ENCODE results near the gene NAIF1. TPM values are rescaled to one million over a fixed set of nuclear protein-coding genes. Genes with fewer than 3 reads are reported as not detected.
"Not testable (repeated sequence)": the region's sequence is repeated elsewhere in the genome, so short reads cannot be mapped to it uniquely, and the experiment has no call there.

NAIF1 gene
- total RNA-seq, 1 donor from 2014 or later: 12.3 TPM

- DNase-seq (ENCODE audit: low read depth): no peak
Observed at GRCh38 chr9:128062846-128063831, 4.0 kb downstream of the NAIF1 start.

DNA sequence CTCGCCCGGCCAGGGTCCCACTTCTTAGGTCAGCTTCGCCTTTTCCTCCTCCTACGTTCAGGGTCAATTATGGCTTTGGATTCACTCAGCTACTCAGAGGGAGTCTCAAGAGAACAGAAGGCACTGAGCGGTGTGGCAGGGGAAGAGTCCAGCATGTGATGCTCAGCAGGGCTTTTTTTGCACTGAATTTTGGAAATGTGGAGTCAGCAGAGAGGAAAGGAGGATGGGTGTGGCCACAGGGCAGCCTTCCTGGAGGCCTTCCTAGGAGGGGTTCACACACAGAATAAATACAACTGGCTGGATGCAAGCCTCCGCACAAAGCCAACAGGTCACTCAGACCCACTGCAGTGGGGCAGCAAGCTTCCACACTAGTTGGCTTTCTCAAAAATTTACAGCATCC is 4.8 kb downstream of the NAIF1 start:
- no peak for DNase-seq (ENCODE audit: low read depth)

GRCh38 chr9:128061275-128061960 is 5.7 kb downstream of the NAIF1 start:
- DNase-seq (ENCODE audit: low read depth): peak; percentile 31

GRCh38 chr9:128059365-128059983 is 7.6 kb downstream of the NAIF1 start:
- no peak for DNase-seq (ENCODE audit: low read depth)

DNA sequence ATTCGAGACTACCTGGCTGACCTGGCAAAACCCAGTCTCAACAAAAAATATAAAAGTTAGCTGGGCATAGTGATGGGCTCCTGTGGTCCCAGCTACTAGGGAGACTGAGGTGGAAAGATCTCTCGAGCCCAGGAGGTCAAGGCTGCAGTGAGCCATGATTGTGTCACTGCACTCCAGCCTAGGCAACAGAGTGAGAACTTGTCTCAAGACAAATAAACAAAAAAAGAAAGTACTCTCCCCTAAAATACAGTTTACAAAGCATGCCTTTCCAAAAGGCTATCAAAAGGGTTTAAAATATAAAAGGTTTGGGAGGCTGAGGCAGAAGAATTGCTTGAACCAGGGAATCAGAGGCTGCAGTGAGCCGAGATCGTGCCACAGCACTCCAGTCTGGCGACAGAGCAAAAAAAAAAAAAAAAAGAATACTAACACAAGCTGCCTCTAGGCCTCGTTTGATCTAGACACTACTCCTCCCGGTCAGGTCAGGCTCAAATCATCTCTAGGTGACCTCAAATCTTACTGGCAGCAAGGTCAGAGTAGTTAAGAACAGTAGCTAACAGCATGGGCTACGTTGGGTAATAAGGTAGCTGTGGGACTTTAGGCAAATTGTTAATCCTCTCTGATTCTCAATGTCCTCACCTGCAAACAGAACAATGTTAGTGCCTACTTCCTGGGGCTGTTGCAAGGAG is 9.3 kb downstream of the NAIF1 start:
- no peak for DNase-seq (ENCODE audit: low read depth)

DNA sequence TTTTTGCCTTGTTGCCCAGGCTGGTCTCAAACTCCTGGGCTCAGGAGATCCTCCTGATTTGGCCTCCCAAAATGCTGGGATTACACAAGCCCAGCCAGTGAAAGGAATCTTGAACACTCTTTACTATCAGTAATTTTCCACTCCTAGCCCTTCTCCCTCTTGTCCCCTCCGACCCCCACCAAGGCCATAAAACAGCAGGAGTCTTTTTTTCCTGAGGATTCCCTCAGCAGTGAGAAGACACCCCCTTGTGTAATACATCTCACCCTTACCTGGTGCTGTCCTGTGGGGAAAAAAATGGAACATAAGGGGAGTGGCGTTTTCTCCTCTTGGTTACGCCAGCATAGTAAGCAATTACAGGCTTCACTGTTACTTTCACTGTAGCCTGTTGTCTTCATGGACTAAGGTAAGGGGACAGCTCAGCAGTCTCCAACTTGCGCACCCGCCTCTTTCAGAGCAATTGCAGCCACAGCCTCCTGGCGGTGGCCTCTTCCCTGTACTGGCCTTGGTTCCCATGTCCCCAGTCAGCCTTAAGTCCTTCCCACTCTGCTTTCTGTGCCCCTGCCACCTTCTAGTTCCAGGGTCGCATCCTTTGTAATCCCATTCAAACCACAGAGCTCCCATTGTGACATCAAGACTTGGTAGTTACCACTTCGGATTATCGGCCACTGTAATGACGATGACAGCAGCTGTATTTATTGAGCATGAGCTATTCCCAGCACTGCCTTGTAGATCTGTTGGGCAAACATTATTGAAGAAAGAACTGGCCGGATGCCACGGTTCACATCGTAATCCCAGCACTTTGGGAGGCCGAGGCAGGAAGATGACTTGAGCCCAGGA is 10.0 kb downstream of the NAIF1 start:
- no peak for DNase-seq (ENCODE audit: low read depth)

GRCh38 chr9:128056086-128056485 is 11.0 kb downstream of the NAIF1 start:
- DNase-seq (ENCODE audit: low read depth): no peak

DNA sequence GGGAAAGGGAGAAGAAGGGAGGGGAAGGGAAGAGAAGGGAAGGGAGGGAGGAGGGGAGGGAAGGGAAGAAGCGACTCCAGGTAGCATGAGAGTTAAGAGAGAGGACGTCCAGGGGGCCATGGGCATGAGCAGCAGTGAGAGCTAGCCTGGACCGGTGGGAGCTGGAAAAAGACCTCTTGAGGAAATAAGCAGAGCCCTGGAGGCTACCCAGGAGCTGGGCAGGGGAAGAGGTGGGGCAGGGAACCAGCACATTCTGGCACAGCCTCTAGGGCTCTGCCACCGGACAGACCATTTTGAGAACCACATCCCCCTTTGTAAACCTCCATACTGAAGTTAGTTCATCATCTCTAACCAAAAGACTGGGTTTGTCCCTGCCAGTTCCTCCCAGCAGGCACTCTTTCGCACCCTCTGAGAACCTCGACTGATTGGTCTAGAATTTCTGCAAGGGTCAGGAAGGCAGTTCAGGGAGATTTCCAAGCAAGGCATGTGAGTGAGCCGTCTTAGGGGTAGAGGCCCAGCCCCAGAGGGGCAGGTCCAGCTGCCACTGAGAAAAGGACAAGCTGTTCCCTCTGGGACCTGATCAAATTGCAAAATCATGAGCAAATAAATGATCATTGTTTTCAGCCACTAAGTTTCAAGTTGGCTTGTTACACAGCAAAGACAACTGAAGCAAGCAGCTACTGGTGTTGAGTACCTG is 11.6 kb downstream of the NAIF1 start:
- no peak for DNase-seq (ENCODE audit: low read depth)

DNA sequence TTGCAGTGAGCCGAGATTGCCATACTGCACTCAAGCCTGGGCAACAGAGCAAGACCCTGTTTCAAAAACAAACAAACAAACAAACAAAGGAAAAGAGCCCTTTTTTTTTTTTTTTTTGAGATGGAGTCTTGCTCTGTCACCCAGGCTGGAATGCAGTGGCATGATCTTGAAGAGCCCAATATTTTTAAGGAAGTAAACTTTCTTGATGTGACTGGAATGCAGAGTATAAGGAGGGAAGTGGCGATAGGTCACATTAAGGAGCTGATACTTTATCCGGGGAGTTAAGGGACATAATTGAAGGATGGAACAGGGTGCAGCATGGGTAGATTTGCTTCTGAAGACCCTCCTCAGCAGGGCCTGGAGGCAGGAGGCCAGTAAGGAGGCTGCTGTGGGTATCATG is 13.0 kb downstream of the NAIF1 start:
- no peak for DNase-seq (ENCODE audit: low read depth)

GRCh38 chr9:128053560-128053959 is 13.6 kb downstream of the NAIF1 start:
- DNase-seq (ENCODE audit: low read depth): no peak

DNA sequence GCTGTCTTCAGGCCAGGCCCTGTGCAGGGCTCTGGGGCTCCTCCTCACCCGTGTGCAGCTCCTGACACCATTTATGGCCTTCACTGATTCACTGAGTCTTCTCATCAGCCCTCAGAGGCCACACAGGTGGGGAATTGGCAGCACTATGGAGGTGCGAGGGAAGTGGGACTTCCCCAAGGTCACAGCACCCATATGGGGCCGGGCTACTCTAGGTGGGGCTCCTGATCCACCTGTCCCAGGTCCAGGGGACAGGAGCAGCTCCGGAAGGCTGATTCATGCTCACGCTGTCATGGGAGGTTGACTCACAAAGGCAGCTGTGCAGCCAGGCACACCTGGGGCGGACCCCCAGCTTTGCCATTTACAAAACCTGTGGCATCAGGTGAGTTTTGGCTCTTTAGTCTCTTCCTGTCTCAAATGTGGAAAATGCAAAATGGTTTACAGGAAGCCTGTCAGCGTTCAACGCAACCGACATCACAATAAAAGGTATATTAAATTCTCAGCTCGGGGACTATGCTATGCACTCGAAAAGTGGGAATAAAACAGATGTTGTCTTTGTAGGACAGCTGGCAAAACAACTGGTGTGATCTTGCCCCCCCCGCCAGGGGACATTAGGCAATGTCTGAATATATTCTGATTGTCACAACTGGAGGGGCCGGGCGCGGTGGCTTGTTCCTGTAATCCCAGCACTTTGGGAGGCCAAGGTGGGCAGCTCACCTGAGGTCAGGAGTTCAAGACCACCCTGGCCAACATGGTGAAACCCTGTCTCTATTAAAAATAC is 15.0 kb downstream of the NAIF1 start:
- no peak for DNase-seq (ENCODE audit: low read depth)

GRCh38 chr9:128049843-128050242 is 17.3 kb downstream of the NAIF1 start:
- DNase-seq (ENCODE audit: low read depth): no peak

- DNase-seq (ENCODE audit: low read depth): no peak
Observed at GRCh38 chr9:128048663-128049062, 18.5 kb downstream of the NAIF1 start.

GRCh38 chr9:128047231-128047630 is 19.9 kb downstream of the NAIF1 start:
- DNase-seq (ENCODE audit: low read depth): no peak

- no peak for DNase-seq (ENCODE audit: low read depth)
Observed at GRCh38 chr9:128045831-128046230, 21.3 kb downstream of the NAIF1 start.

- not testable (repeated sequence) for DNase-seq (ENCODE audit: low read depth)
Observed at GRCh38 chr9:128045409-128045808, 21.7 kb downstream of the NAIF1 start.

DNA sequence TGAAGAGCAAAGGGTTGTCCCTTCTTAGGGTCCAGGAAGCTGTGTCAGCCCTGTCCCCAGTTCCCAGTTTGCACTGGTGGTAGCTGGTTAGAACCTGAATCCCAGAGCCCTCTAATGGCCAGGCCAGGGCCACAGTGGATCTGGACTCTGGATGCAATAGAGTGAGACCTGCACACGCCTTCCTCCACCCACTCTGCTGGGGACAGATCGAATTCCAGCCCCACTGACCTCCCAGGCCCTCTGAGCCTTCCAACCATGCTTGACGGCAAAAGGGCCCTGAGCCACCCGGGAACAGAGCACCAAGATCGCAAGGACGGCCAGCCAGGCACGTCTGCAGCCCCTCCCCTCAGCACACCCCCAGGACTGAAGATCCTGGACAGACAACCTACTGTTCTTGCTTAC is 23.7 kb downstream of the NAIF1 start:
- DNase-seq (ENCODE audit: low read depth): peak; percentile 18

DNA sequence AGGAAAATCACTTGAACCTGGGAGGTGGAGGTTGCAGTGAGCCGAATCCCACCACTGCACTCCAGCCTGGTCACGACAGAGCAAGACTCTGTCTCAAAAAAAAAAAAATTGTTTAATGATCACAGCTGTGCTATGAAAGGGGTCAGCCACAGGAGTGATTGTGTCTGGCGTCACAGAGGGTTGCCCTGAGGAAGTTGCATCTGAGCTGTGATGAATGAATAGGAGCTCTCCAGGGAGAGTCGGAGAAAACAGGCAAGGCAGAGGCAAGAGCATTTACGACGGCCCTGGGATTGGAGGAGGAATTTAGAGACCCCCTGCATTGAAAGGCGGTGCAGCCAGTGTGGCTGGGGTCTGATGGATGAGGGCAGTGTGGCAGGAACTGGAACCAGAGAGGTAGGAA is 25.1 kb downstream of the NAIF1 start:
- no peak for DNase-seq (ENCODE audit: low read depth)

DNA sequence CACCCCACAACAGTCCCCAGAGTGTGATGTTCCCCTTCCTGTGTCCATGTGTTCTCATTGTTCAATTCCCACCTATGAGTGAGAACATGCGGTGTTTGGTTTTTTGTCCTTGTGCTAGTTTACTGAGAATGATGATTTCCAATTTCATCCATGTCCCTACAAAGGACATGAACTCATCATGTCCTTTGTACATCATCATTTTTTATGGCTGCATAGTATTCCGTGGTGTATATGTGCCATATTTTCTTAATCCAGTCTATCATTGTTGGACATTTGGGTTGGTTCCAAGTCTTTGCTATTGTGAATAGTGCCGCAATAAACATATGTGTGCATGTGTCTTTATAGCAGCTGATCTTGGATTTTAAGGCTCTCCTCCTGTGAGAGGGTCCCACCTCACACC is 26.3 kb downstream of the NAIF1 start:
- DNase-seq (ENCODE audit: low read depth): not testable (repeated sequence)

Data from myocyte (in vitro differentiated cells).